K562 (cell line): Measurements from ENCODE around the gene ACKR2. TPM values are rescaled to one million over a fixed set of nuclear protein-coding genes. Genes with fewer than 3 reads are reported as not detected.
A peak's percentile ranks its signal among the peaks of the same experiment; 100 is the strongest.

Experiments used
- CHD1 ChIP-seq: fragments of 200-600 bp; sonication (generic); IDR thresholded peaks from one replicate; pipeline ENCODE4 v1.6.1; 2012; ENCODE audit warnings: mild to moderate bottlenecking, moderate library complexity, low read length, inconsistent platforms
- DMBX1 ChIP-seq: fragments of 250-450 bp; sonication (Bioruptor Pico); IDR thresholded peaks from 2 replicates; pipeline ENCODE4 v1.8.0; 2022; ENCODE audit warnings: inconsistent platforms, mild to moderate bottlenecking, moderate library complexity, borderline replicate concordance
- KDM1A ChIP-seq, 2 experiments: fragments of 450-650 bp; IDR thresholded peaks; 2 replicates each; pipeline ENCODE4 v1.6.1; 2016; ENCODE audit warnings: mild to moderate bottlenecking in 2 of 2
- MAFF ChIP-seq: IDR thresholded peaks from 2 replicates; pipeline ENCODE4 v1.6.1; 2012; ENCODE audit warnings: low read length, improper control_type of control experiment
- RNF2 ChIP-seq: sonication (generic); IDR thresholded peaks from 2 replicates; pipeline ENCODE4 v1.6.1; 2016
- SREBF2 ChIP-seq: sonication (generic); formaldehyde crosslinking; IDR thresholded peaks from 2 replicates; pipeline ENCODE4 v1.4.0; 2020; ENCODE audit warnings: mild to moderate bottlenecking, missing genetic modification reagents
- YY1 ChIP-seq, 3 experiments: IDR thresholded peaks; 2 replicates each; pipeline ENCODE4 v1.6.1; 2011; ENCODE audit warnings: low read length in 2 of 3, mild to moderate bottlenecking in 2 of 3, moderate library complexity in 2 of 3, borderline replicate concordance in 1 of 3, control low read depth in 1 of 3, low read depth in 1 of 3; ENCODE audit not compliant: insufficient read depth in 3 of 3, insufficient replicate concordance in 2 of 3, control insufficient read depth in 1 of 3, insufficient read length in 1 of 3; ENCODE audit errors: extremely low read depth in 1 of 3
- ZNF780A ChIP-seq: fragments of 250-450 bp; sonication (Bioruptor Pico); IDR thresholded peaks from 2 replicates; pipeline ENCODE4 v1.5.0; 2021; ENCODE audit warnings: mild to moderate bottlenecking
- polyA plus RNA-seq, 8 experiments: library from polyadenylated mRNA; depleted of rRNA in 4 of 8; stranded (reverse) in 5 of 8; unstranded in 3 of 8; fragments of >200 nt; fragmentation: Nextera tagmentation in 2 of 8; fragmentation: Illumina TruSeq in 1 of 8; extraction: Ambion mirVana in 2 of 8; extraction: Trizol in 1 of 8; gene quantifications; 2 replicates each; pipeline versions ENCODE4 v1.2.1 to v1.2.3, GENCODE V29; 2011 to 2014; ENCODE audit warnings: inconsistent platforms in 1 of 8, missing spikeins in 1 of 8
- total RNA-seq, 7 experiments: library from RNA; depleted of rRNA in 6 of 7; stranded (reverse); fragments of >200 nt in 6 of 7; fragmentation: Illumina TruSeq in 2 of 7; extraction: Trizol in 2 of 7; gene quantifications; 2 replicates each; pipeline versions ENCODE4 v1.2.1 to v1.2.3, GENCODE V29; 2011 to 2021; ENCODE audit warnings: low replicate concordance in 1 of 7
- TF ChIP-seq, protein P1 (sequence below): fragments of 450-650 bp; formaldehyde crosslinking; IDR thresholded peaks from 2 replicates; pipeline ENCODE4 v1.4.0; 2022; ENCODE audit warnings: missing genetic modification characterization
- TF ChIP-seq, protein P2 (sequence below): sonication (generic); formaldehyde crosslinking; IDR thresholded peaks from 2 replicates; pipeline ENCODE4 v1.8.0; 2023; ENCODE audit warnings: mild to moderate bottlenecking, missing genetic modification reagents

The ACKR2 gene
- total and polyA plus RNA-seq, 9 of the 15 experiments (the other 6 are each of a cell fraction or from before 2014, with no cell fraction given), result 0.03 to 0.69 (median 0.25) TPM; not detected in 1

DNA sequence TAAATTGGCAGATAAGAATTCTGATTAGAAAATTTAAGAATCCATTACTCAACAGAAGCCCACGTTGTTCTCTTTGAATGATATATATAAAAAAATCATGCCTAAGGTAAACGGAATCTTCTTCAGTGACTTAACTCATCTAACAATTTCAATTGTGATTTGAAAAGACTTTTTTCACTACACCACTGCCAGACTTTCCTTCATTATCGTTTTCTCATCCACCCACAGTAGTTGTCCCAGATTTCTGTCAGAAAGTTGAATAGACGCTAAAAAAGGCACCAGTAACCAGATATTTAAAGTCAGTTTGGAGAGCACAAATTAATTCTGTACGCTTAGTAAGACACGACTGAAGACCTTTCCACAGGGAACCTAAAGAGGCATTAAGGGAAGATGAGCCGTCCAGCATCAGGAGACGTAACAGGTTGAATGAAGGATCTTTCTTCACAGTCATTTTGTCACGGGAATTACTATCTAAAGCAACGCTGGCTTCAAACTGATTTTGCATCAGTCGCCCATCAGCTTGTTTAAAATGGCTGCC, 6.3 kb upstream of the ACKR2 start (continued):
- TF ChIP-seq KDM1A (IDR thresholded peaks at IDR 0.05) (0 out of 4 replicates have a peak, but pooled peaks of 1 of the 2 experiments have one; percentile 10), YY1 (IDR thresholded peaks at IDR 0.05; ENCODE audit: borderline replicate concordance in 1 of 3, control insufficient read depth in 1 of 3, extremely low read depth in 1 of 3, insufficient read depth in 3 of 3, insufficient read length in 1 of 3, insufficient replicate concordance in 2 of 3, low read depth in 1 of 3, low read length in 2 of 3) (peak in 2 of 3 experiments; percentile 67 to 97), CHD1 (peak; percentile 6), SREBF2 (CRISPR knock-in tag) (no peak), MAFF (no peak), RNF2 (no peak), DMBX1 (CRISPR knock-in tag) (peak; percentile 62; the same call in 1 of the 2 replicates), ZNF780A (CRISPR knock-in tag) (no peak)
- TF ChIP-seq, protein P1, sequence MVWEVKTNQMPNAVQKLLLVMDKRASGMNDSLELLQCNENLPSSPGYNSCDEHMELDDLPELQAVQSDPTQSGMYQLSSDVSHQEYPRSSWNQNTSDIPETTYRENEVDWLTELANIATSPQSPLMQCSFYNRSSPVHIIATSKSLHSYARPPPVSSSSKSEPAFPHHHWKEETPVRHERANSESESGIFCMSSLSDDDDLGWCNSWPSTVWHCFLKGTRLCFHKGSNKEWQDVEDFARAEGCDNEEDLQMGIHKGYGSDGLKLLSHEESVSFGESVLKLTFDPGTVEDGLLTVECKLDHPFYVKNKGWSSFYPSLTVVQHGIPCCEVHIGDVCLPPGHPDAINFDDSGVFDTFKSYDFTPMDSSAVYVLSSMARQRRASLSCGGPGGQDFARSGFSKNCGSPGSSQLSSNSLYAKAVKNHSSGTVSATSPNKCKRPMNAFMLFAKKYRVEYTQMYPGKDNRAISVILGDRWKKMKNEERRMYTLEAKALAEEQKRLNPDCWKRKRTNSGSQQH, result no peak
- TF ChIP-seq, protein P2, sequence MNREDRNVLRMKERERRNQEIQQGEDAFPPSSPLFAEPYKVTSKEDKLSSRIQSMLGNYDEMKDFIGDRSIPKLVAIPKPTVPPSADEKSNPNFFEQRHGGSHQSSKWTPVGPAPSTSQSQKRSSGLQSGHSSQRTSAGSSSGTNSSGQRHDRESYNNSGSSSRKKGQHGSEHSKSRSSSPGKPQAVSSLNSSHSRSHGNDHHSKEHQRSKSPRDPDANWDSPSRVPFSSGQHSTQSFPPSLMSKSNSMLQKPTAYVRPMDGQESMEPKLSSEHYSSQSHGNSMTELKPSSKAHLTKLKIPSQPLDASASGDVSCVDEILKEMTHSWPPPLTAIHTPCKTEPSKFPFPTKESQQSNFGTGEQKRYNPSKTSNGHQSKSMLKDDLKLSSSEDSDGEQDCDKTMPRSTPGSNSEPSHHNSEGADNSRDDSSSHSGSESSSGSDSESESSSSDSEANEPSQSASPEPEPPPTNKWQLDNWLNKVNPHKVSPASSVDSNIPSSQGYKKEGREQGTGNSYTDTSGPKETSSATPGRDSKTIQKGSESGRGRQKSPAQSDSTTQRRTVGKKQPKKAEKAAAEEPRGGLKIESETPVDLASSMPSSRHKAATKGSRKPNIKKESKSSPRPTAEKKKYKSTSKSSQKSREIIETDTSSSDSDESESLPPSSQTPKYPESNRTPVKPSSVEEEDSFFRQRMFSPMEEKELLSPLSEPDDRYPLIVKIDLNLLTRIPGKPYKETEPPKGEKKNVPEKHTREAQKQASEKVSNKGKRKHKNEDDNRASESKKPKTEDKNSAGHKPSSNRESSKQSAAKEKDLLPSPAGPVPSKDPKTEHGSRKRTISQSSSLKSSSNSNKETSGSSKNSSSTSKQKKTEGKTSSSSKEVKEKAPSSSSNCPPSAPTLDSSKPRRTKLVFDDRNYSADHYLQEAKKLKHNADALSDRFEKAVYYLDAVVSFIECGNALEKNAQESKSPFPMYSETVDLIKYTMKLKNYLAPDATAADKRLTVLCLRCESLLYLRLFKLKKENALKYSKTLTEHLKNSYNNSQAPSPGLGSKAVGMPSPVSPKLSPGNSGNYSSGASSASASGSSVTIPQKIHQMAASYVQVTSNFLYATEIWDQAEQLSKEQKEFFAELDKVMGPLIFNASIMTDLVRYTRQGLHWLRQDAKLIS, result peak; percentile 22; the same call in 1 of the 2 replicates
